Activated CD8-positive, alpha-beta memory T cell treated with anti-CD3 and anti-CD28 coated beads for 48 hours (primary cell): ENCODE measurements around the gene ARMC9.
"Not testable (repeated sequence)": the region's sequence is repeated elsewhere in the genome, so short reads cannot be mapped to it uniquely, and the experiment has no call there.

Experiments used
- DNase-seq, 3 experiments: peaks; one replicate each; pipeline ENCODE4 v3.0.0-alpha.2; 2020; ENCODE audit warnings: low read depth in 2 of 3, low spot score in 2 of 3

Gene ARMC9

GRCh38 chr2:231359441-231359840 lies 161.0 kb downstream of the ARMC9 start:
- DNase-seq, result no peak

GRCh38 chr2:231359948-231360347 lies 161.5 kb downstream of the ARMC9 start:
- DNase-seq, result no peak

- no peak for DNase-seq
Observed at GRCh38 chr2:231360401-231360800, 162.0 kb downstream of the ARMC9 start.

- DNase-seq, result no peak
Observed at GRCh38 chr2:231360881-231361371, 162.5 kb downstream of the ARMC9 start.

GRCh38 chr2:231361701-231362554 lies 163.5 kb downstream of the ARMC9 start:
- no peak for DNase-seq

- DNase-seq, result no peak
Observed at GRCh38 chr2:231362555-231363184, 164.2 kb downstream of the ARMC9 start.

- DNase-seq, result no peak
Observed at GRCh38 chr2:231364061-231364460, 165.6 kb downstream of the ARMC9 start.

GRCh38 chr2:231364961-231365810 lies 166.8 kb downstream of the ARMC9 start:
- DNase-seq, result no peak

GRCh38 chr2:231367178-231367577 lies 168.7 kb downstream of the ARMC9 start:
- DNase-seq, result no peak

- no peak for DNase-seq
Observed at GRCh38 chr2:231369580-231370428, 171.4 kb downstream of the ARMC9 start.

- DNase-seq, result no peak
Observed at GRCh38 chr2:231370429-231370748, 172.0 kb downstream of the ARMC9 start.

- DNase-seq, result no peak
Observed at GRCh38 chr2:231370749-231371429, 172.5 kb downstream of the ARMC9 start.

GRCh38 chr2:231371430-231372054 lies 173.1 kb downstream of the ARMC9 start:
- no peak for DNase-seq

GRCh38 chr2:231372326-231372725 lies 173.9 kb downstream of the ARMC9 start:
- DNase-seq, result no peak

- DNase-seq, result no peak
Observed at GRCh38 chr2:231373184-231373583, 174.8 kb downstream of the ARMC9 start.

GRCh38 chr2:231373786-231374349 lies 175.4 kb downstream of the ARMC9 start:
- DNase-seq, result no peak

- DNase-seq, result no peak
Observed at GRCh38 chr2:231374771-231375170, 176.3 kb downstream of the ARMC9 start.

GRCh38 chr2:231375994-231376615 lies 177.7 kb downstream of the ARMC9 start:
- DNase-seq, result not testable (repeated sequence)

GRCh38 chr2:231376857-231377256 lies 178.4 kb downstream of the ARMC9 start:
- no peak for DNase-seq
